Hepatocyte (in vitro differentiated cells): Measurements from ENCODE around the gene TRMT2B.

Experiments
- CTCF ChIP-seq: fragments of 200-600 bp; sonication (generic); IDR thresholded peaks from 2 replicates; pipeline ENCODE4 v1.5.1; 2016; ENCODE audit warnings: antibody characterized with exemption, mild to moderate bottlenecking; ENCODE audit not compliant: poor library complexity
- EZH2 ChIP-seq: fragments of 200-600 bp; sonication (generic); IDR thresholded peaks from 2 replicates; pipeline ENCODE4 v1.6.1; 2016; ENCODE audit warnings: antibody characterized with exemption, mild to moderate bottlenecking, borderline replicate concordance
- EZH2phosphoT487 ChIP-seq: fragments of 200-600 bp; sonication (generic); IDR thresholded peaks from one replicate; pipeline ENCODE4 v1.6.1; 2018; ENCODE audit warnings: antibody characterized with exemption, mild to moderate bottlenecking, low read depth, moderate library complexity; ENCODE audit not compliant: unreplicated experiment, severe bottlenecking

- no peak for TF ChIP-seq CTCF
- no peak for TF ChIP-seq EZH2
- TF ChIP-seq EZH2phosphoT487, result no peak
Observed at GRCh38 chrX:100984818-100985217, 67.1 kb downstream of the TRMT2B start.
